GM19328 (cell line): ENCODE results near the gene PHF21B.
"Not testable (repeated sequence)": the region's sequence is repeated elsewhere in the genome, so short reads cannot be mapped to it uniquely, and the experiment has no call there.

ENCODE experiments used
- ATAC-seq: cut with Tn5 transposase; IDR thresholded peaks from one replicate; pipeline ENCODE4 v1.9.1; 2021; ENCODE audit warnings: mild to moderate bottlenecking, moderate library complexity; ENCODE audit not compliant: unreplicated experiment

PHF21B gene

GRCh38 chr22:44881624-44882023 is 128.2 kb downstream of the PHF21B start:
- no peak for ATAC-seq

DNA sequence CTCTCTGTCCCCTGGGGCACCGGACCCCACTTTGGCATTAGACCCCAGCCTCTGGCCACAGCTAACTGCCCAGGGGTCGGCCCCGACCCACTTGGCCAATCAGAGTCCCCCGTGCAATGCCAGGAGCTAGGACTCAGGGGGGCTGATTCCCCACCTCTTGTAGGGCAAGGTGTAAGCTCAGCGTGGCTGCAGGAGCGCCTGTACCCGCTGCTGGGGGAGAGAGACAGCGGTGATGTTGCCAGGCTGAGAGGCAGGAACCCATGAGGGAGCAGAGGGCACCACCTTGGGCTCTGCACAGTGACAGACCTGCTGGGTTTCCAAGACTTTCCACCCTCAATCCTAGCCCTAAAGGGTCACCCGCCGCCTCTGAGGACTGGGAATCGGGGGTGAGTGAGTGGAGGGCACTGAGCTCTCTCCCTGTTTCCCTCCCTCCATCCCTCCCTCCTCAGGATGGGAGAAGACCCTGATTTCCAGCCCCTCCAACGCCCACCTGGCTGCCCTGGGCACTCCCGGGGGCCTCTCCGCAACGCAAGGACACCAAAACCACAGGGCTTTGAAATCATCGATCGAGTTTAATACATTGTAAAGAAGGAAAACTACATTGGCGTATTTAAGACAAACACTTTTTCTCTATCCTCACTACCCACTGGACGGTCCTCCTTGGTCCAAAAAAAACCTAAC is 129.1 kb downstream of the PHF21B start:
- ATAC-seq, result no peak

DNA sequence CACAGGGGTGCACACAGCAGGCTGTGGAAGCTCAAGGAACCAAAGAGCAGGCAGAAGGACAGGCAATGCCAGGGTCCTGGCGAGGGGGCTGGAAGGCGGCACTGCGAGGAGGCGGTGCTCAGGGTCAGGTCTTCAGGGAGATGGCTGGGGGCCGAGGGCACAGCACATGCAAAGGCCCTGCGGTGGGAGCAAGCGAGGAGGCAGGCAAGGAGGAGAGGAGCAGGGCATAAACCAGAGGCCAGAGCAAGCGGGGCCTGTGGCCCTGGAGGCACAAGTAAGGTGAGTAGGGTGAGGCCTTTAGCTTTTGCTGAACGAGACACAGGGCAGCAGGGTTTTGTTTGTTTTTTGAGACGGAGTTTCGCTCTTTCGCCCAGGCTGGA is 130.5 kb downstream of the PHF21B start:
- ATAC-seq, result no peak

- no peak for ATAC-seq
Observed at GRCh38 chr22:44878483-44879300, 131.1 kb downstream of the PHF21B start.

DNA sequence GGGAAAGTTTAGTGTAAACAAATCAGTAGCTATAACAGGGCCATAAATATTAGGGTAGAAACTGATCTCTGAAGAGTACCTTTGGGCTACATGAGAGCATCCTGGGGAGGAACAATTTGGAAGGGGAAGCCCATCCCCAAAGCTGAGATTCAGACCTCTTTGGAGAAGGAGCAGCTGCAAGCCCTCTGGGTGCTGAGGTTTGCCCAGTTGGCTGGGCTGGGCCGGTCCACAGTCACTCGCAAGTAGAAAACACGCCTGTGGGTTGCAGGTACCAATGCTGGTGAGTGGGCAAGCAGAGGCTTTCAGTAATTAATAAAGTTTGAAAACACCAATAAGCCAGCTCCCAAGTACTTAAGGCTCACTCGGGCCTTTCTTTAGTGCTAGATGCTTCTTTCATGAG is 132.9 kb downstream of the PHF21B start:
- no peak for ATAC-seq

DNA sequence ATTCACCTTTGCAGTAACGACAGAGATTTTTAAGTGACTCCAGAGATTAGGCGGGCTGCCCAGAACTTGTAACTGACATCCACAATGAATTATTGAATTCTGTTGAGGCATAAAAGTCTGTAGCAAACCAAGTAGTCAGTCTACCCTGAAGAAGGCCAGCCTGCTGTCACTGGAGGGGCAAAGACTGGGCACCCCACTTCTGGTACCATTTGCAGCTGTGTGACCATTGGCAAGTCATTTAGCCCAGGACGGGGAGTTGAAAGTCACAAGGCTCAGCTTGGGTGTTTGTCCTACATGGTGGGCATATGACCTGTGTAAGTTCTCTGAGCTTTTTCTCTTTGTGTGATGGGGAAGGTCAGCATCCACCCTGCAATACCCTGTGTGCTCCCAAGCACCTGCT is 138.0 kb downstream of the PHF21B start:
- ATAC-seq, result no peak

DNA sequence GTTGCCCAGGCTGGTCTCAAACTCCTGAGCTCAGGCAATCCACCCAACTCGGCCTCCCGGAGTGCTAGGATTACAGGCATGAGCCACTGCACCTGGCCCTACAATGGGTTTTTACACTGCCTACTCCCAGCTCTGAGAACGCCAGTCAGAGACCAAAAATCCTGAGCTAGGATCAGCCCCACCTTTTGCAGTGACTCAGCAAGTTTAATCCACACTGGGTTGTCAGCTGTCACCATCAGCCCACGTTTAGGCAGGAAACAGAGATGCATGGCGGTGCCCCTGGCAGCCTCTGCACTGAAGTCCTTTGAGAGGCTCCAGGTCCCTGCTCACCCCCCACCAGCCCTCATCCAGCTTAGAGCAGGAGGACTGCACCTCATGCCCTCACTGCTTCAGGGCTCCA is 139.8 kb downstream of the PHF21B start:
- ATAC-seq, result no peak

- ATAC-seq, result no peak
Observed at GRCh38 chr22:44869196-44869595, 140.6 kb downstream of the PHF21B start.

- no peak for ATAC-seq
Observed at GRCh38 chr22:44865193-44866057, 144.4 kb downstream of the PHF21B start.

- no peak for ATAC-seq
Observed at GRCh38 chr22:44862981-44863860, 146.6 kb downstream of the PHF21B start.

DNA sequence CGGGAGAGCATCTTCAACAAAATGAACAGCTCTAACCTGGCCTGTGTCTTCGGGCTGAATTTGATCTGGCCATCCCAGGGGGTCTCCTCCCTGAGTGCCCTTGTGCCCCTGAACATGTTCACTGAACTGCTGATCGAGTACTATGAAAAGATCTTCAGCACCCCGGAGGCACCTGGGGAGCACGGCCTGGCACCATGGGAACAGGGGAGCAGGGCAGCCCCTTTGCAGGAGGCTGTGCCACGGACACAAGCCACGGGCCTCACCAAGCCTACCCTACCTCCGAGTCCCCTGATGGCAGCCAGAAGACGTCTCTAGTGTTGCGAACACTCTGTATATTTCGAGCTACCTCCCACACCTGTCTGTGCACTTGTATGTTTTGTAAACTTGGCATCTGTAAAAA is 147.5 kb downstream of the PHF21B start:
- ATAC-seq, result no peak

DNA sequence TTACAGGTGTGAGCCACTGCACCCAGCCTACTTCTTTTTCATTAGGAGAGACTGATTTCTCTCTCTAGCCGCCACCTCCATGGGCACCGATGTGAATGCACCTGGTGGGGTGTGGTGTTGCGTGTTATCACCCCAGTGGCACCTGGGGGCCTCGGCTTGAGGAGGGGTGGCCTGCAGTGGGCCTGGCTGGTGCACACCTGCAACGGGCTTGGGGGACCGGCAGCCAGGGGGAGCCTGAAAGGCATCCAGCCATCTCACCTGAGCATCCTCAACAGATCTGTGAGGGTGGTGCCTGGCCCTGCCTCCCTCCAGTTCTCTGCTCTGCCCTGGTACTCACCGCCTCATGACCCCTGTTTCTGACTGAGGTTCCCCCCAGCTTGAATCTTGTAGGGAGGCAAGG is 148.6 kb downstream of the PHF21B start:
- no peak for ATAC-seq

DNA sequence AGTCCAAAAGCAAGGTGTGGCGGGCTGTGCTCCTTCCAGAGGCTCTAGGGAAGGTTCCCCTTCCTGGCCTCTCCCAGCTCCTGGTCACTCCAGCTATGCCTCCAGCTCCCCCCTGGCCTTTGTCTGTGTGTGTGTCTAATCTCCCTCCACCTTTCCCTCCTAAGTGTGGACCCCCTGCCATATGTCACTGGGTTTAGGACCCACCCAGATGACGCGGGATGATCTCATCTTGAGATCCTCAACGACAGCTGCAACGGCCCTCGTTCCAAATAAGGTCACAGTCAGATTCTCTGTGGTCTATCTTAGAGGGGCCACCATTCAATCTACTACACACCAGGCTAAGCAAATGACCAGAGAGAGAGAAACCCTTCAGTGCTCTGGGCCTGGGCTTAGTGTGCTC is 149.5 kb downstream of the PHF21B start:
- ATAC-seq, result no peak

DNA sequence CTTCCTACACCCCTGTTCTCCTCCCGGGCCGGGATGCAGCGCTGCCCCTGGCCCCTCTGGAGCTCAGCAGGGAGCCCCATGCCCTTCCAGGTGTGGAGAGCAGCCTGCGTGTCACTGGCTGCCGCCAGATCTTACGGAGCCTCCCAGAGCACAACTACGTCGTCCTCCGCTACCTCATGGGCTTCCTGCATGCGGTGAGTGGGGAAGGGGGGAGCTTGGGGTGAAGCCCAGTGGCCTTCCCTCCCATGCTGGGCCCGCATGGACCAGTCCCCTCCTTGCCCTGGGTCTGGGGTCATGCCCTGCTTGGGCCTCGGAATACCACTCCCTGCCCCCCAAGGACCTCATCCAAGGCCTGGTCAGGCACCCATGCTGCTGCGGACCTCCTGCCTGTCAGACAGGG is 150.2 kb downstream of the PHF21B start:
- no peak for ATAC-seq

DNA sequence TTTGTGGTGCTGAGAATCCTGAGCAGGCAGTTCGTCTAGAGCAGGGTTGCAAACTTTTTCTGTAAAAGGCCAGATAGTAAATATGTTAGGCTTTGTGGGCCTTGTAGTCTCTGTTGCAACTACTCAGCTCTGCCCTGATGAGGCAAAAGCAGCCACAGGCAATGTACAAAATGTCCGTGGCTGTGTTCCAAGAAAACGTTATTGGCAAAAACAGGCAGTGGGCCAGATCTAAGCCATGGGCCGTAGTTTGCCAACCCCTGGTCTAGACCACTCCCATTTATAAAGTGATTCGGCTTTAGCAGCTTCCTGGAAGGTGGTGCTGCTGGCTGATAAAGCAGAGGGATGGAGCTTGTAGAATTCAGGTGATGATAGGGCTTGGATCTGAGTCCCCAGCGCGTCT is 151.0 kb downstream of the PHF21B start:
- not testable (repeated sequence) for ATAC-seq

DNA sequence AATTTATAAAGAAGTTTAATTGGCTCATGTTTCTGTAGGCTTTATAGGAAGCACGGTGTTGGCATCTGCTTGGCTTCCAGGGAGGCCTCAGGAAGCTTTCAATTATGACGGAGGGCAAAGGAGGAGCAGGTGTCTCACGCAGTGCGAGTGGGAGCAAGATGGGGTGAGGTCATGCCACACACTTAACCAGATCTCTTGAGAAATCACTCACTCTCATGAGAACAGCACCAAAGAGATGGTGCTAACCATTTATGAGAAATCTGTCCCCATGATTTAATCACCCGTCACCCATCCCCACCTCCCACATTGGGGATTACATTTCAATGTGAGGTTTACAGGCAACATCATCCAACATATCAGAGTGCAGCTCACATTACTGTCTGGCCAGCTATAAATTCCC is 153.9 kb downstream of the PHF21B start:
- ATAC-seq, result no peak

DNA sequence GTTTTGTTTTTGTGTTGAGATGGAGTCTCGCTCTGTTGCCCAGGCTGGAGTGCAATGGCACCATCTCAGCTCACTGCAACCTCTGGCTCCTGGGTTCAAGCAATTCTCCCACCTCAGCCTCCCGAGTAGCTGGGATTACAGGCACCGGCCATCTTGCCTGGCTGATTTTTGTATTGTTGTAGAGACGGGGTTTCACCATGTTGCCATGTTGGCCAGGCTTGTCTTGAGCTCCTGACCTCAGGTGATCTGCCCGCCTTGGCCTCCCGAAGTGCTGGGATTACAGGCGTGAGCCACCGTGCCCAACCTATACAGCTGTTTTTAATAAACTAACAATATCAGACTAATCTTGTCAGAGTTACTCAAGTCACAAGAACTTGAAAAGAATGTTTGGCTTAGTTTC is 155.2 kb downstream of the PHF21B start:
- ATAC-seq, result not testable (repeated sequence)

DNA sequence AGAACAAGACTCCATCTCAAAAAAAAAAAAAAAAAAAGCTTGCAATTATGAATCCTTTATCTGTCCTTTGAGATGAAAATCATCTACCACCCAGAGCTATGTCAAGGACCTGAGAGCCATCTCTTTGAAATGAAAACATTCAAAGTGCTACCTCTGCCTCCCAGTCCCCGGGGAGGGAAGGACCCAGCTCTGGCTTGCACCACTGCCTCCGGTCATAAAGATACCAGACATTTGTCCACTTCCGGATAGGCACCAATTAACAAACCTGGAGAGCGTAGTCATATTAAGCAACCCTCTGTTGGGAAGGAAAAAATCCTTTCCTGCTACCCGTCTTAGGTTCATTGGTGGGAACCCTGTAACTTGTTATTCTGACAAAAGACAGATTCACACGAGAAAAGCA is 158.9 kb downstream of the PHF21B start:
- no peak for ATAC-seq

DNA sequence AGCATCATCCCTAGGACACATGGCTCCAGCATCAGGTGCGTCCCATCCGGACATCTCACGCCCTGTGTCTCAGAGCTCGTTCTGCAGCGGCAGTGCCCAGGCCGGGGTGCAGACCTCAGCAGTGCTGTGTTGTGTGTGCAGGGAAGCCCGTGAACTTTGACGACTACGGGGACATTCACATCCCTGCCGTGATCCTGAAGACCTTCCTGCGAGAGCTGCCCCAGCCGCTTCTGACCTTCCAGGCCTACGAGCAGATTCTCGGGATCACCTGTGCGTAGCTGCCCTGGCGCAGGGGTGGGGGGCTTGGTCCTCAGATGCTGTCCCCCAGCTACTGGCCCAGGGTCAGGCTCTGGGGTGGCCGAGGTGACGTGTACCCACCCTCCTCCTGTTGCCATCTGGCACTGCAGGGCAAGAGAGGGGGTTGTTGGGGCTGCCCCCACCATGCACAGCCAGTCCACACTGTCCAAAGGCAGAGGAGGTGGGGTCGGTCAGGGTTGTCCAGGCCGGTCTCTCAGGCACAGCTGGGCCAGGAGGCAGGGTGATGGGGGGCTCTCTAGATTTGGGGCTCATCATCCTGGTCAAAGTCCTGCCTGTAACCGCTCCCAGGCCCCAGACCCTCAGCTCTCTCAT is 160.9 kb downstream of the PHF21B start:
- no peak for ATAC-seq

GRCh38 chr22:44848296-44848741 is 161.5 kb downstream of the PHF21B start:
- ATAC-seq, result no peak
